ENCODE data around the gene KIF11. TPM values are rescaled to one million over a fixed set of nuclear protein-coding genes. Genes with fewer than 3 reads are reported as not detected.
"Not testable (repeated sequence)": the region's sequence is repeated elsewhere in the genome, so short reads cannot be mapped to it uniquely, and the experiment has no call there.

Gene KIF11
- total and polyA plus RNA-seq, 2 of the 4 experiments (the other 2 are of a cell fraction) = 8.8 to 18.3 TPM

DNA sequence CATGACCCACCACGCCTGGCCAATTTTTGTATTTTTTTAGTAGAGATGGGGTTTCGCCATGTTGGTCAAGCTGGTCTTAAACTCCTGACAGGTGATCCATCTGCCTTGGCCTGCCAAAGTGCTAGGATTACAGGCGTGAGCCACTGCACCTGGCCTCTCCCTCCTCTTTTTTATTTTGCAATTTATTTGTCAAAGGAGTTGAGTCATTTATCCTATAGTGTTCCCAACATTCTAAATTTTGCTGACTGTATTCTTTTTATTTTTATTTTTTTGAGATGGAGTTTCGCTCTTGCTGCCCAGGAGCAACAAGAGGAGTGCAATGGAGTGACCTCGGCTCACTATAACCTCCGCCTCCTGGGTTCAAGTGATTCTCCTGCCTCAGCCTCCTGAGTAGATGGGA is 10.6 kb upstream of the KIF11 start:
- H4K20me1 ChIP-seq (ENCODE audit: insufficient read depth, low read length); BruUV-seq (replicated peaks); H2BK5ac ChIP-seq (ENCODE audit: low read depth, low read length, poor library complexity, severe bottlenecking); H3K9me3 ChIP-seq (ENCODE audit: control insufficient read depth, insufficient read depth, low read length); H3K27me3 ChIP-seq (ENCODE audit: control insufficient read depth, insufficient read depth, low read length); H4K91ac ChIP-seq (ENCODE audit: insufficient read depth, low read depth, low read length); H3K27ac ChIP-seq (ENCODE audit: insufficient read depth, low read length); H2AK9ac ChIP-seq (replicated peaks; ENCODE audit: low read depth, low read length, poor library complexity); H2BK20ac ChIP-seq (ENCODE audit: low read depth, low read length); H3K9ac ChIP-seq (ENCODE audit: low read depth, low read length); intact Hi-C loops (cut with micrococcal nuclease); H3K9me1 ChIP-seq (ENCODE audit: insufficient read depth, low read length); DNase-seq; H3K14ac ChIP-seq (replicated peaks; ENCODE audit: low read depth, low read length); H2AFZ ChIP-seq (replicated peaks; ENCODE audit: low read length, poor library complexity); H3K4ac ChIP-seq (ENCODE audit: low read depth, low read length); H2BK15ac ChIP-seq (ENCODE audit: low read depth, low read length); H3K56ac ChIP-seq (ENCODE audit: extremely low read depth, insufficient read depth, low read length); H3K18ac ChIP-seq (ENCODE audit: low read depth, low read length); H3K4me1 ChIP-seq (ENCODE audit: control insufficient read depth, insufficient read depth, low read length); H4K8ac ChIP-seq (ENCODE audit: low read depth in 2 of 2, low read length in 2 of 2); H2BK120ac ChIP-seq (ENCODE audit: low read depth, low read length); CTCF ChIA-PET; H3K4me2 ChIP-seq (ENCODE audit: low read depth, low read length); H3K4me3 ChIP-seq (ENCODE audit: insufficient read depth, low read depth, low read length); ATAC-seq (ENCODE audit: low read depth); H3K36me3 ChIP-seq (ENCODE audit: control insufficient read depth, insufficient read depth, low read length); POLR2A ChIA-PET (ENCODE audit: unreplicated experiment); dilution Hi-C loops (cut with HindIII; ENCODE audit: low sequenced_read_pairs, unreplicated experiment); H3K79me1 ChIP-seq (ENCODE audit: low read depth in 1 of 2, low read length in 2 of 2); H3K23ac ChIP-seq (ENCODE audit: low read depth, low read length); in situ Hi-C loops (cut with MboI; ENCODE audit: low sequenced_read_pairs); H2AK5ac ChIP-seq (ENCODE audit: low read depth, low read length); H4K5ac ChIP-seq (ENCODE audit: low read depth, low read length): not testable (repeated sequence)
- peak; percentile 35; the same call in 1 of the 2 replicates for TF ChIP-seq MAFK (IDR thresholded peaks at IDR 0.05; ENCODE audit: low read depth, low read length)
- 100% methylated on average over 1 of the region's 6 CpGs; no CpG with 5 or more reads in 1 of the 2 experiments for WGBS, 2 experiments (ENCODE audit: extremely low coverage in 2 of 2, insufficient read length in 1 of 2)
